Panc1 (cell line): Measurements from ENCODE around the gene CCNL2. TPM values are rescaled to one million over a fixed set of nuclear protein-coding genes. Genes with fewer than 3 reads are reported as not detected.
A peak's percentile ranks its signal among the peaks of the same experiment; 100 is the strongest.

ENCODE experiments used
- ATAC-seq: fragments of 200-7000 bp; cut with Tn5 transposase; 2 replicates; pipeline ENCODE4 v1.9.1; 2020; ENCODE audit warnings: mild to moderate bottlenecking, moderate library complexity
- BruUV-seq: library from RNA; stranded (reverse); fragments of 400-500 nt; replicated peaks from 2 replicates; lab custom pipeline; 2021; lab: Mats Ljungman, UMichigan
- CTCF ChIA-PET: fragments of 300-600 bp; sonication (Branson Sonifier 250); formaldehyde crosslinking; loops from one replicate; lab custom pipeline; 2022; ENCODE audit warnings: antibody characterized with exemption; lab: Charles Lee
- POLR2A ChIA-PET: fragments of 300-600 bp; sonication (Branson Sonifier 250); formaldehyde crosslinking; loops from one replicate; lab custom pipeline; 2022; ENCODE audit warnings: antibody characterized with exemption; lab: Charles Lee
- DNase-seq: peaks from one replicate; pipeline ENCODE4 v3.0.0-alpha.2; 2010; ENCODE audit warnings: low read depth, low spot score
- H3K27ac ChIP-seq: 2 replicates; pipeline ENCODE4 v1.5.1; 2011; ENCODE audit warnings: mild to moderate bottlenecking, low read length, inconsistent platforms
- H3K27me3 ChIP-seq: fragments of 200-500 bp; sonication (Bioruptor generic); 2 replicates; pipeline ENCODE4 v1.6.0; 2014; ENCODE audit warnings: low read length, inconsistent platforms; ENCODE audit not compliant: control insufficient read depth, insufficient read depth
- H3K36me3 ChIP-seq: fragments of 200-500 bp; sonication (Bioruptor generic); 2 replicates; pipeline ENCODE4 v1.5.1; 2014; ENCODE audit warnings: inconsistent platforms, mild to moderate bottlenecking, low read length, moderate library complexity; ENCODE audit not compliant: control insufficient read depth, insufficient read depth
- H3K4me1 ChIP-seq: 2 replicates; pipeline ENCODE4 v1.5.1; 2011; ENCODE audit warnings: inconsistent platforms, mild to moderate bottlenecking, low read length, moderate library complexity; ENCODE audit not compliant: control insufficient read depth, insufficient read depth
- H3K4me3 ChIP-seq, 2 experiments: 2 replicates each; pipeline ENCODE4 v1.5.1; 2011 to 2012; ENCODE audit warnings: low read depth in 2 of 2, low read length in 2 of 2, mild to moderate bottlenecking in 2 of 2, inconsistent platforms in 1 of 2, moderate library complexity in 1 of 2
- H3K9me3 ChIP-seq: fragments of 200-500 bp; sonication (Bioruptor generic); 2 replicates; pipeline ENCODE4 v1.5.1; 2014; ENCODE audit warnings: low read depth, mild to moderate bottlenecking, inconsistent platforms, low read length, moderate library complexity; ENCODE audit not compliant: control insufficient read depth, insufficient read depth
- CTCF ChIP-seq: fragments of 450-650 bp; IDR thresholded peaks from 2 replicates; pipeline ENCODE4 v1.5.1; 2017; ENCODE audit warnings: mild to moderate bottlenecking
- POLR2AphosphoS5 ChIP-seq: IDR thresholded peaks from 2 replicates; pipeline ENCODE4 v1.6.1; 2012; ENCODE audit warnings: mild to moderate bottlenecking, low read depth, low read length, moderate library complexity
- REST ChIP-seq, 2 experiments: IDR thresholded peaks; 2 replicates each; pipeline ENCODE4 v1.6.1; 2011 to 2012; ENCODE audit warnings: low read depth in 2 of 2, control low read depth in 1 of 2, low read length in 1 of 2, mild to moderate bottlenecking in 1 of 2, moderate library complexity in 1 of 2; ENCODE audit not compliant: insufficient read depth in 1 of 2
- SIN3A ChIP-seq: IDR thresholded peaks from 2 replicates; pipeline ENCODE4 v1.6.1; 2012; ENCODE audit warnings: low read depth, mild to moderate bottlenecking, low read length, moderate library complexity, borderline replicate concordance; ENCODE audit not compliant: insufficient read depth
- TCF7L2 ChIP-seq: IDR thresholded peaks from 2 replicates; pipeline ENCODE4 v1.6.1; 2011; ENCODE audit warnings: mild to moderate bottlenecking, low read depth, low read length, inconsistent platforms
- in situ Hi-C: cut with HindIII; loops from 2 replicates; pipeline ENCODE4 v1.10.0; 2016; ENCODE audit warnings: low sequenced_read_pairs, low pct_unique_long_range_greater_than_20kb
- intact Hi-C: fragments of 100-400 bp; cut with micrococcal nuclease; formaldehyde crosslinking; loops from one replicate; pipeline ENCODE4 v1.10.0; 2022; ENCODE audit not compliant: unreplicated experiment
- total RNA-seq: library from RNA; stranded (reverse); gene quantifications from one replicate; pipeline ENCODE4 v1.2.1, GENCODE V29; 2021; ENCODE audit not compliant: unreplicated experiment

Gene CCNL2
- total RNA-seq, 1 experiment from 2014 or later, result 297 TPM

- peaks cover 52% of the 10 kb centered on the region for H3K4me1 ChIP-seq
- no peak overlapping the region for H3K4me3 ChIP-seq
- H3K27ac ChIP-seq, result peak overlapping the region; percentile 91
- intact Hi-C loops (no loop called here), in situ Hi-C loops (no loop called here)
- TF ChIP-seq POLR2AphosphoS5, result 0 out of 2 replicates have a peak, but pooled peaks have one; percentile 16
- 0 out of 2 replicates have a peak, but pooled peaks have one; percentile 19 for TF ChIP-seq SIN3A
- no peak for TF ChIP-seq TCF7L2
- H3K9me3 ChIP-seq, result no peaks in the 10 kb centered on the region
- H3K36me3 ChIP-seq, result no peaks in the 10 kb centered on the region
- no TSS peak for BruUV-seq
- DNase-seq, result no peak
- no peaks in the 10 kb centered on the region for H3K27me3 ChIP-seq
- POLR2A ChIA-PET, result no interaction called here
- no peak for ATAC-seq
- CTCF ChIA-PET, result no interaction called here
Measured at GRCh38 chr1:1428174-1428573, 29.0 kb upstream of the CCNL2 start.

GRCh38 chr1:1427820-1428148 lies 28.6 kb upstream of the CCNL2 start:
- BruUV-seq, result no TSS peak
- peak overlapping the region; percentile 8 to 20; a peak in 1 of 4 replicates for H3K4me3 ChIP-seq
- no peak for TF ChIP-seq CTCF
- H3K4me1 ChIP-seq, result peaks cover 51% of the 10 kb centered on the region
- no peaks in the 10 kb centered on the region for H3K27me3 ChIP-seq
- ChIA-PET POLR2A (no interaction called here), CTCF (no interaction called here)
- intact Hi-C loops, result no loop called here
- in situ Hi-C loops, result no loop called here
- no peak for ATAC-seq
- no peaks in the 10 kb centered on the region for H3K9me3 ChIP-seq
- H3K27ac ChIP-seq, result no peak overlapping the region
- H3K36me3 ChIP-seq, result no peaks in the 10 kb centered on the region
- no peak for DNase-seq

GRCh38 chr1:1427106-1427819 lies 28.1 kb upstream of the CCNL2 start:
- in situ Hi-C loops, result no loop called here
- TF ChIP-seq TCF7L2, result 0 out of 2 replicates have a peak, but pooled peaks have one; percentile 49
- no peak for TF ChIP-seq POLR2AphosphoS5
- ChIA-PET POLR2A (no interaction called here), CTCF (no interaction called here)
- H3K4me1 ChIP-seq, result peaks cover 51% of the 10 kb centered on the region
- intact Hi-C loops, result no loop called here
- H3K27me3 ChIP-seq, result no peaks in the 10 kb centered on the region
- no peaks in the 10 kb centered on the region for H3K9me3 ChIP-seq
- DNase-seq, result no peak
- H3K36me3 ChIP-seq, result no peaks in the 10 kb centered on the region
- peak overlapping the region; percentile 16 to 41; a peak in 3 of 4 replicates for H3K4me3 ChIP-seq
- BruUV-seq, result no TSS peak
- peak; percentile 13 for ATAC-seq
- H3K27ac ChIP-seq, result no peak overlapping the region

GRCh38 chr1:1426496-1427105 lies 27.5 kb upstream of the CCNL2 start:
- H3K27ac ChIP-seq, result peak overlapping the region; percentile 91
- H3K4me3 ChIP-seq, result peak overlapping the region; percentile 41 to 49

More at GRCh38 chr1:1426496-1427105, 27.5 kb upstream of the CCNL2 start:
- ChIA-PET POLR2A (interaction anchor here (0.5 to 0.6 kb wide), 2 partner anchors 11 to 71 kb away, joined by 3 to 4 read pairs; no protein-coding TSS in a partner anchor), CTCF (interaction anchor here (0.6 kb wide), 1 partner anchor 11 kb away, joined by 3 read pairs; no protein-coding TSS in a partner anchor)
- intact Hi-C loops (no loop called here), in situ Hi-C loops (no loop called here)
- H3K4me1 ChIP-seq, result peaks cover 48% of the 10 kb centered on the region
- H3K36me3 ChIP-seq, result no peaks in the 10 kb centered on the region
- DNase-seq, result no peak
- BruUV-seq, result no TSS peak
- ATAC-seq, result peak; percentile 19
- no peaks in the 10 kb centered on the region for H3K27me3 ChIP-seq
- TF ChIP-seq TCF7L2 (no peak), REST (IDR thresholded peaks at IDR 0.05; ENCODE audit: insufficient read depth in 1 of 2, low read depth in 2 of 2, low read length in 1 of 2) (no peak), POLR2AphosphoS5 (0 out of 2 replicates have a peak, but pooled peaks have one; percentile 52), CTCF (no peak), SIN3A (no peak)
- no peaks in the 10 kb centered on the region for H3K9me3 ChIP-seq
